ENCODE data around the gene RAP1A. TPM values are rescaled to one million over a fixed set of nuclear protein-coding genes. Genes with fewer than 3 reads are reported as not detected.

Gene RAP1A
- polyA plus RNA-seq, 1 donor (not counting 4 experiments of a cell fraction or from before 2014, with no cell fraction given), result 70.3 TPM

DNA sequence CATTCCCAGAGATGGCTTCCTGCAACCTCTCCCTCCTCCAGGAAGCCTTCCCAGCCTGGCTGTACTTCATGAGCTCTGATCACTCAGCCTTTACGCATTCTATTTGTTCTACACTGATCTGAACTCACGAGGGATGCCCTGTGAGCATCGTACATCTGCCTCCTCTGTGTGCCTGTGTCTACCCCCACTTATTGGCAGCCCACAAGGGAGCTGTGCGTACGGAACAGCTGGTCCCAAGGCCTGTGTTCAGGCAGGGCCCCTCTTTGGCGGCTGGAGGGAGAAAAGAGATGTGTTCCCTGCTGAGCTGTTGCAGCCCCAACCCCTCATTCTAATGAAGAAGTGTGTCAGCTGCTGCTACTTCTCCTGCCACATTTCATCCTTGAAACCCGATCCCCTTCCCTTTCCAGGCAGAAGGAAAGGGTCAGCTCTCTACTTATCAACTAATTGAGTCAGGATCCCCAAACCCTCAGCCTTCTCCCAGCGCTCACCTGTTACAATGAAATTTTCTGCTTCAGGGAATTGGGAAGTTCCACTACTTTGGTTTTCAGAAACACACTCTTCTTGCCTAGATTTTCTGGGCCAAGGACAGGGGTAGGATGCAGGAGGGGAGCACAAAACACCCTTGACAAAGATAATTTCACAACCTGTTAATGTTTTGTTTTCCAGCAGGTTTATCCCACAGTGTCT lies 116.4 kb downstream of the RAP1A start:
- Histone ChIP-seq H3K27me3 (ENCODE audit: control insufficient read depth, extremely low read depth, insufficient read depth, low read length) (peaks cover under 1% of the 10 kb centered on the region), H3K4me3 (ENCODE audit: control insufficient read depth in 2 of 3, extremely low read depth in 1 of 3, insufficient read depth in 2 of 3, low read depth in 1 of 3, low read length in 3 of 3) (no peak overlapping the region), H4K20me1 (ENCODE audit: control insufficient read depth, extremely low read depth, insufficient read depth, low read length) (no peaks in the 10 kb centered on the region), H3K9ac (ENCODE audit: control insufficient read depth, extremely low read depth, insufficient read depth, low read length) (no peak overlapping the region), H3K9me1 (ENCODE audit: control insufficient read depth, extremely low read depth, insufficient read depth, low read length) (no peaks in the 10 kb centered on the region), H3K36me3 (ENCODE audit: control insufficient read depth in 2 of 2, extremely low read depth in 1 of 2, insufficient read depth in 2 of 2, low read length in 2 of 2) (no peaks in the 10 kb centered on the region), H3K4me2 (ENCODE audit: control insufficient read depth, extremely low read depth, insufficient read depth, low read depth, low read length) (no peak overlapping the region), H3K79me2 (ENCODE audit: control insufficient read depth, insufficient read depth, low read length) (no peaks in the 10 kb centered on the region), H3K9me3 (ENCODE audit: control insufficient read depth, low read depth, low read length) (no peaks in the 10 kb centered on the region), H3K4me1 (ENCODE audit: control insufficient read depth, extremely low read depth, insufficient read depth, low read length) (peaks cover 27% of the 10 kb centered on the region), H2AFZ (ENCODE audit: control insufficient read depth, low read length) (no peak overlapping the region), H3K27ac (ENCODE audit: control insufficient read depth, insufficient read depth, low read length) (no peak overlapping the region)
- TF ChIP-seq EZH2 (IDR thresholded peaks at IDR 0.05; ENCODE audit: low read length), result no peak
- TF ChIP-seq CTCF (optimal IDR thresholded peaks at IDR 0.05 in 1 of 3, IDR thresholded peaks at IDR 0.05 in 1 of 3, conservative IDR thresholded peaks at IDR 0.05 in 1 of 3; ENCODE audit: extremely low read depth in 1 of 3, insufficient read depth in 2 of 3, low read length in 3 of 3), result no peak
- DNase-seq (ENCODE audit: low read depth, low spot score), result no peak
- dilution Hi-C loops (cut with MboI; ENCODE audit: extremely low pct_ligation_motif_present, low sequenced_read_pairs), result no loop called here
- no peak for FAIRE-seq

DNA sequence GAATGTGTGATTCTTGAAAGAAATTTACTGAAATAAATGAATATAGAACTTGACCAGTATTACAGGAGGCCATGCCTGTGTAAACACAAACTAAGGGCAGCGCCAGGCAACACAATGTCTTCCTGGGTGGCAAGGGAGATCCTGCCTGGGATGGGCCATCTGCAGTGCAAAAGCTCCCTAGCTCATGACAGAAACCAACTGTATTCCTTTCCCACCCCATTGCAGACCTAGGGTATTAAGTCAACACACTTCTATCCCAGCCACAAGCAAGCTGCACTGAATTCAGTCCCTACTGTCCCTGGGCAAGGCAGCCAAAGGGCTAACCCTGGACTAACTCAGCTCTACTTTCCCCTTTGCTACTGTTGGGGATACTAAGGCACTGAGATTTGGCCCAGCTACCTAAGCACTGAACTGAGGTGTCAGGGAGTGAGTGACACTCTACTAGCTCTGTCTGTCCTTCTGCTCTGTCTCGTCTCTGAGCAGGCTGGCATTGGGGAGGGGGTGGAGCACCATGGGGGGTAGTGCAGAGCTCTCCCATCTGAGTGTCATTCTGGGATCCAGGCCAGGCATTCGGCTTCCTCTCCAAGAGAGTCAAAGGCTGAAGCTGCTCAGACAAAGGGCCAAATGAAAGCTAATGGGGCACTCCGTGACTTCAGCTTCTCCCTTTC lies 117.1 kb downstream of the RAP1A start:
- dilution Hi-C loops (cut with MboI; ENCODE audit: extremely low pct_ligation_motif_present, low sequenced_read_pairs), result no loop called here
- Histone ChIP-seq H3K9me3 (ENCODE audit: control insufficient read depth, low read depth, low read length) (no peaks in the 10 kb centered on the region), H3K27ac (ENCODE audit: control insufficient read depth, insufficient read depth, low read length) (no peak overlapping the region), H3K4me3 (ENCODE audit: control insufficient read depth in 2 of 3, extremely low read depth in 1 of 3, insufficient read depth in 2 of 3, low read depth in 1 of 3, low read length in 3 of 3) (no peak overlapping the region), H3K36me3 (ENCODE audit: control insufficient read depth in 2 of 2, extremely low read depth in 1 of 2, insufficient read depth in 2 of 2, low read length in 2 of 2) (no peaks in the 10 kb centered on the region), H4K20me1 (ENCODE audit: control insufficient read depth, extremely low read depth, insufficient read depth, low read length) (no peaks in the 10 kb centered on the region), H2AFZ (ENCODE audit: control insufficient read depth, low read length) (no peak overlapping the region), H3K4me1 (ENCODE audit: control insufficient read depth, extremely low read depth, insufficient read depth, low read length) (peaks cover 27% of the 10 kb centered on the region), H3K79me2 (ENCODE audit: control insufficient read depth, insufficient read depth, low read length) (no peaks in the 10 kb centered on the region), H3K27me3 (ENCODE audit: control insufficient read depth, extremely low read depth, insufficient read depth, low read length) (peaks cover 7% of the 10 kb centered on the region), H3K4me2 (ENCODE audit: control insufficient read depth, extremely low read depth, insufficient read depth, low read depth, low read length) (no peak overlapping the region), H3K9ac (ENCODE audit: control insufficient read depth, extremely low read depth, insufficient read depth, low read length) (no peak overlapping the region), H3K9me1 (ENCODE audit: control insufficient read depth, extremely low read depth, insufficient read depth, low read length) (no peaks in the 10 kb centered on the region)
- TF ChIP-seq CTCF (optimal IDR thresholded peaks at IDR 0.05 in 1 of 3, IDR thresholded peaks at IDR 0.05 in 1 of 3, conservative IDR thresholded peaks at IDR 0.05 in 1 of 3; ENCODE audit: extremely low read depth in 1 of 3, insufficient read depth in 2 of 3, low read length in 3 of 3) (no peak), EZH2 (IDR thresholded peaks at IDR 0.05; ENCODE audit: low read length) (no peak)
- DNase-seq (ENCODE audit: low read depth, low spot score), result no peak
- FAIRE-seq, result no peak
